ENCODE measurements around the gene TRNT1.

The TRNT1 gene

DNA sequence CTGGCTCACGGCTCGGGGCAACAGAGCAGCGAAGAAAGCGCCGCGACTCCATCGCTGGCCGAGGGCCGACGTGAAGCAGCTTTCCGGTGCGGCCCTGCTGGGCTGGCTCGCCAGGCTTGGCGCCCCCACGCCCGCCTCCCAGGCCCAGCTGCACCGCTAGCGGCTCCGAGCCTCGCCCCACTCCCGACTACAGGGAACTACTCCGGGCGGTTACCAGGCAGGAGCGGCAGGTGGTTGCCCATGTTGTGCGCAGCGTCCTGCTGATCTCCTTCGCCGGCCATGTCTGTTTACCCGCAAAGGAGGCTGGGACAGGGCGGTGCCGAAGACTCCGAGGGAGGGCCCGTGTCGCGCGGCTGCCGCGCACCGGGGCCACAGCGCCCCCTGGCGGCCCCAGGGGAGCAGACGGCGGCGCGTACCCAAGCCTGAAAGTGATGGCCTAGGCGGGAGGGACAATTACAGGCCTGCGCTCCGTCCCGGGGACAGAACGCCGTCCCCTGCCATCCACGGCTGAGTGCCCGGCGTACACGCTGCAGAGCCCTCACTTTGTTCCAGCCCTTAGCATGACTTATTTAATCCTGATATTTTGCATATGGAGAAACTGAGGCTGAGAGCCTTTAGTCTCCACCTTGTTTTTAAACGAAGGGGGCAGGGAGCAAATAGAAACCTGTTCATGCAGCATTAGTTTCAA, 52.8 kb downstream of the TRNT1 start, which contains the start of gene CRBN:
Gene CRBN (minus strand): TSS at position 285 of the 688 bp plus-strand sequence. CDS start 4 bp downstream, at position 281.
- DNase-seq, result peak; percentile 91

DNA sequence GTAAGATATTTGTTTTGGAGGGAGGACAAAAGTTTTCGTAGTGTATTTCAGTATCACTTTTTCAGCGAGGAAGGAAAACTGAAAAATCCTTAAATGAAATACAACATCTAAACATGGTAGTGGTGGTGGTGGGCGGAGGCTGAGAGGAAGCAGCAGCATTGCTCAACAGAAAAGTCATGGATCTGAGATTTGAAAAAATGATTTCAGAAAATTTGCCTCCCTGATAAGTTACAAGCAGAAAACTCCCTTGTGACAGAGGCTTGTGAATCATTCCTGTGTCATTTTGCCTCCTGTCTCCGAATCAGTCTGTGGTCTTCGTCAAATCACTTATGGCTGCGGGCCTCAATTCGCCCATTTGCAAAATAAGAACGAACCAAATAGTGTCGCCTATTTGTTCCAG, 53.7 kb downstream of the TRNT1 start:
- DNase-seq, result no peak

- DNase-seq, result no peak
Observed at GRCh38 chr3:3184876-3185275, 58.1 kb downstream of the TRNT1 start.

DNA sequence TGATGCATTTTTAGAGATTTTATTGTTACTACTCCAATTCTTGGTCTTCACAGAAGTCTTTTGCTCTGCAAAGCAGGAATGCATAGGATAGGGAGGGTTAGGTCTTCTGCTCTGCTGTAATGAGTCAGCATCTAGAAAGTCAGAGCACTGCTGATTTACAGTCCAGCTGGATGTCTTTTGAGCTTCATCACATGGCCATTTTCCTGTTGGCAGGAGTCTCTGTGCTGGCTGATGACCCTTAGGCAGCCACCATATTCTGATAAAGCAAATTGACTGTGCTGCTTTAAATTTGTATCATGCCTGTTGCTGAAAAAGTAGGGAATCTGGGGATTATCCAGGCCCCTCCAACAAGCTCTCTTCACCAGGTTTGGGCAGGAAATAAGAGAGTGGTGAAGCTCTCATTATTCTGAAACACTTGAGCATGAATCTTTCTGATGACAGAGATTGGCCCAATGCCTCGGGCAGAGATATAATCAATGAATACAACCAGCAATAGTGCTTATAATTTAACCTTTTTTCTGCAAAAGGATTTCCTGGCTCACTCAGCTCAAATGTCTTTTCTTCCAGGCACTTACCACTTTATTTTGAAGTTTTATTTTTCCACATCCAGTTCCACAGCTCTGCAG, 62.5 kb downstream of the TRNT1 start:
- no peak for DNase-seq

GRCh38 chr3:3189961-3190360, 63.2 kb downstream of the TRNT1 start:
- no peak for DNase-seq

- no peak for DNase-seq
Observed at GRCh38 chr3:3191675-3192285, 65.0 kb downstream of the TRNT1 start.

- no peak for DNase-seq
Observed at GRCh38 chr3:3192286-3192675, 65.5 kb downstream of the TRNT1 start.

GRCh38 chr3:3194861-3195260, 68.1 kb downstream of the TRNT1 start:
- DNase-seq, result no peak

DNA sequence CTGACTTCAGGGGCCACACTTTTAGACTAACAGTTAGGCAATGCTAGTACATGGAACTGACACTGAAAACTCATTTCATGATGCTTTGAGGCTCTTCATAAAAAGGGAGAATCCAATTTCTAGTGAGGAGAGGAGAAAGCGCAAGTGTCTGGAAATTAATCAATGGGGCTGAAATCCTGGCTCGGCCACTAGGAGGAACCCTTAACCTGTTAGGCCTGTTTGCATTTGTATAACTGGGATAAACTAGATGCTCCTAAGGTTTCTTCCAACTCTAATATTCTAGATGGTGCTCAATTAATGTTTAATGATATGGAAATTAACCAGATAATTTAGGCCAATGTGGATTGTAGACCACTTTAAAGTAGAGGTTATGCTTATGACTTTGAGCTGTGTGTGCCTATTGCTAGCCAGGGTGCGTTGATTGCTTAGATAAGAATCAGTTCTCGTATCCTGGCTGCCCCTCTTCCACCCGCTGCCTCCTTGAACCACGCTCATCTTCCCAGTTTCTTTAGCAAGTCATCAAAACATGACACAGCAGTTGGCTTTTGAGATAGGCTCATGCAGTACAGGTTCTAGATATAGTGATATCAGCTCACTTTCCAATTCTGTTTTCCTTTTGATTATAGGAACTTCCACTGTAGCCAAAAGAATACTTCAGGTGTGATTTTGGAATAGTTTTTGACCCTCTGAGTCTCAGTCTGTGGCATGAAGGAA, 69.6 kb downstream of the TRNT1 start:
- no peak for DNase-seq
